Activated CD8-positive, alpha-beta memory T cell treated with anti-CD3 and anti-CD28 coated beads, Interleukin-2, amount 50 U/mL, for 1 hour (primary cell): Measurements from ENCODE around the gene PABPN1L.

Source experiments
- DNase-seq: peaks from one replicate; pipeline ENCODE4 v3.0.0-alpha.2; 2020; ENCODE audit errors: extremely low read depth

The PABPN1L gene

DNA sequence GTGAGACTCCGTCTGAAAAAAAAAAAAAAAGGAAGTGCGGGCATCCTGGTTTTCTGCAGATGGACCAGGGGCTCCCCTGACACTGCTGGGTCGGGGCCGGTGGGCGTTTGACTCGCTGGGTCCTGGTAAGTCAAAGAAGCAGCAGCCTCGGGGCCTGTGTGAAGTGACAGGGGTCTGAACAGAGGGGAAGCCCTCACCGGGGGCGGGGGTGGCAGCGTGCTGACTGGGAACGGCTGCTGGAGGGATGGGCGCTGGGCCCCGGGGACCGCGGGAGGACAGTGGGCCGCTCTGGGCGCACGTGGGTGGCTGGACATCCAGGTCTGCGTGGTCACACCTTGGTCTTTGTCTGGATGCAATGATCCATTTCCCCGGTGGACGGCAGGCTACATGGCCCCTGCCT lies 17.9 kb downstream of the PABPN1L start:
- DNase-seq = no peak

DNA sequence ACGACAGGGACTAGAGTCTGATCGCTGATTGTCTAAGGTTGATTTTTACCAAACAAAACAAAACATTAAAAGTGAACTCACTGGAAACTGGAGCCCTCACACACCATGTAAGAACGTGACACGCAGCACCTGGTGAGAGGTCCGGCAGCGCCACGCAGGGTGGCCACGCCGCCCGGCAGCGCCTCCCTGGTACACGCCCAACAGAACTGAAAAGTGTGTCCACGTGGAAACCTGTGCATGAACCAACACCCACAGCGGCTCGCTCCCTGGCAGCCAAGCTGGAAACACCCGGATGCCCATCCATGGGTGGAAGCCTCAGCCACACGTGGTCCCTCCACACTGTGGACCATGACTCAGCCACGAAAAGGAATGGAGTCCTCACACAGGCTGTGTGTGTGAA lies 18.8 kb downstream of the PABPN1L start:
- DNase-seq = no peak

DNA sequence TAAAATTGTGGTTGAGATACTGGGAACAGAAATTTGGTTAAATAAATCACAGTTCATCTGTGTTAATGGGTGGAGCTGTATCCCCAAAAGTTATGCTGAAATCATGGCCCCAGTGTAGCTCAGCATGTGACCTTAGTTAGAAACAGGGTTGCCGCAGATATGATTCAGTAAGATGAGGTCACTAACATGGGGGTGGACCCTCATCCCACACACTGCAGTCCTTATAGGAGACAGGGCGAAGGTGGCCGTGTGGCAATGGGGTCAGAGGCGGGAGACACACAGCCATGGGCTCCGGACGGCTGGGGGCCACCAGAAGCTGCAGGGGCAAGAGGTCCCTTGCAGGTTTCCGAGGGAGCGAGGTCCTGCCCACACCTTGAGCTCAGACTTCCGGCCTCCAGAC lies 20.4 kb downstream of the PABPN1L start:
- no peak for DNase-seq

DNA sequence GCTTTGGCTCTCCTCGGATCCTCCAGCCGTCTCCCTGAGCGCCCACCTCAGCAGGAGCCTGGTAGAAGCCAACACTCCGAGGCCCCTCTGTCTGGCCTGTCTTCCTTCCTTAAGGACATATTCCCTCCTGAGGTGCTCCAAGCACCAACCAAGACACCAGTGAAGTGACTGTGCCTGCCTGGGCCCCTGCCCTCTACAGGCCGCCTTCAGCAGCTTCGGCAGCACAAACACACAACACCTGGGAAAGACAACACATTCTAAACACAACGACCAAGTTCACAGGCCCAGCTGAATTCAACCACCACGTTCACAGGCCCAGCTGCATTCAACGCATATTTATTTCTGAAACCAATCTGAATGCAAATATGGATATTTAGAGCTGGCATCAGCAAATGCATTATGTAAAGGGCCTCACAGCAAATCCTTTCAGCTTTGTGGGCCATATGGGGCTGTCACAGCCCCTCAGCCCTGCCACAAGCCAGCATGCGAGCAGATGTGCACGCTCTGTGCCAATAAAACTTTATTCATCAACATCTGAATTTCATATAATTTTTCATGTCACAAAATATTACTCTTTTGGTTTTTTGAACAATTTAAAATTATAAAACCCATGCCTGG lies 21.9 kb downstream of the PABPN1L start:
- DNase-seq = no peak

DNA sequence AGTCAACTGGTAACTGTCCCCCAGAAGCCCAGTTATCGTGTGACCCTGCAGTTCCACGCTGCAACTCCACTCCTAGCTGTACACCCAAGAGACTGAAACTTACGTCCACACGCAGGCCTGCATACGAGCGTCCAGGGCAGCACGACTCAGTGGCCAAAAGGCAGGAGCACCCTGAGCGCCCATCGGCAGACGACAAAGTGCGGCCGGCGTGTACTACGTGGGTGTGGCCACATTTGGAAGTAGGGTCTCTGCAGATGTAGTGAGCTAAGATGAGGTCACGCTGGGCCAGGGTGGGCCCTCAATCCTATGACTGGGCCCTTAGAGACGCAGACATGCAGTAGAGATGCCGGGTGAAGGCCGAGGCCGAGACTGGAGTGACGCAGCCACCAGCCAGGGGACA lies 23.2 kb downstream of the PABPN1L start:
- DNase-seq = no peak

DNA sequence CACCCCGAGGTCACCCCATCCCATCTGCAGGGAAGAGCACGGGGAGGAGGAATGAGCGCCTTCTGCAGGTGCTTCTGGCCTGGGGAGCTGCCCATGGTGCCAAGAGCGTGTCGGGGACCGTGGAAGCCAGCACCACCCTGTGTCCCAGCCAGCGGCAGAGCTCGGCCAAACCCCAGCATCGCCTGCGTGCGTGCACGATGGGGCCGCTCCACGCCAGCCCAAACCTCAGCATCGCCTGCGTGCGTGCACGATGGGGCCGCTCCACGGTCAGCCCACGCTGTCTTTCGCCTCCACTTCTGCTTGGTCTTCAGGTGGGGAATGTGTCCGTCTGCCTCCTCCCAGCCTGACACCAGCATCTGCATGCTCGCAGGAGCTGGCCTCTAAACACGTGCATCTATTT lies 23.7 kb downstream of the PABPN1L start:
- no peak for DNase-seq

DNA sequence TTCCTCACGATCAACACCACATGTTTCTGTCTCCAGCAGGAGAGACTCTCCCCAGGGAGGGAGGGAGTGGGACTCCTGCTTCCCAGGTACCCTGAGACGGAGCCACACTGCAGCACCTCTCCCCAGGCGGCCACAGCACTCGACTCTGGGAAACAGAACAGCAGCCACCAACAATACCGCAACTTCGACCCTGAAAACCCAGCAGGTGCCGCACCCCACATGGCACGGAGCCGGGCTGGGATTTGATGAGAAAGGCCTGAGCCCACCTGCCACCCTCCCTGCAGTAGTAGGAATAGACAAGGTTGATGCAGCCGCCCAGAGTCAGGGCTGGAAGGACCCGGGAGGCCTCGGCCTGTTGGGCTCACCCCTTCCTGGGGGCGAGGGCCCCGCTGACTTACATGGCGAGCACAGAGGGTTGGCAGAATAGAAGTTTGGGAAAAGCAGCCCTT lies 24.1 kb downstream of the PABPN1L start:
- no peak for DNase-seq

DNA sequence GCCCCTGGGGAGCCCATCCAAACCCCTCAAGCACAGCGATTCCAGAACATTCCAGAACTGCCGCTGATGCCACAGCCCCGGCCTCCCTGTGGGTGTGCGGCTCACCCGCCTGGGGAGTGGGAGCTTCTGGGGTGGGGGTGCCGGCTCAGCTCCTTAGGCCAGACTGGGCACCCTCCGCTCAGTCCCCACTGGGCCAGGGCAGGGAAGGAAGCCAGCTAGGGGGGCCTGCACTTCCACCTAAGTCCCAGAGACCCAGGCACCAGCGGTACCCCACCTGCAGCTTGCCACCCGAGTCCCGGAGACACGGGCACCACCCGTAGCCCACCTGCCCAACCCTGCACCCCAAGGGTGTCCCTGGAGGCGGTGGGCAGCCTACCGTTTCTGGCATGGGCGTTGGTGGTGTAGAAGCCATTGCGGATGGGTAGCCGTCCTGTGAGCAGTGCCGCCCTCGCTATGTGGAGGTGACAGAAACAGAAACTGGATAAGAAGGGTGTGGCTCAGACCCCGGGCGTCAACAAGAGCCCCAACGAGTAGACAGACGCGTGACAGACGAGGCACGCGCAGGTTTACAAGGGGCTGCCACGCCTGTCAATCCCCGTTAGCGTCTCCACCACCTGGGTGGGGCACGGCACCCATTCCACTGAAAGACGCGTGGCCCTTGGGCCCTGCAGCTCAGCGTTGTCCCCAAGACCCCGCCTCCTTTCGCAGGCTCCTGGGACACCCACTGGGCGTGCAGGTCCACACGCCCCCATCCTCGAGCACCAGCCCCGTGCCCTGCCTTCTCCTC lies 24.7 kb downstream of the PABPN1L start:
- no peak for DNase-seq

DNA sequence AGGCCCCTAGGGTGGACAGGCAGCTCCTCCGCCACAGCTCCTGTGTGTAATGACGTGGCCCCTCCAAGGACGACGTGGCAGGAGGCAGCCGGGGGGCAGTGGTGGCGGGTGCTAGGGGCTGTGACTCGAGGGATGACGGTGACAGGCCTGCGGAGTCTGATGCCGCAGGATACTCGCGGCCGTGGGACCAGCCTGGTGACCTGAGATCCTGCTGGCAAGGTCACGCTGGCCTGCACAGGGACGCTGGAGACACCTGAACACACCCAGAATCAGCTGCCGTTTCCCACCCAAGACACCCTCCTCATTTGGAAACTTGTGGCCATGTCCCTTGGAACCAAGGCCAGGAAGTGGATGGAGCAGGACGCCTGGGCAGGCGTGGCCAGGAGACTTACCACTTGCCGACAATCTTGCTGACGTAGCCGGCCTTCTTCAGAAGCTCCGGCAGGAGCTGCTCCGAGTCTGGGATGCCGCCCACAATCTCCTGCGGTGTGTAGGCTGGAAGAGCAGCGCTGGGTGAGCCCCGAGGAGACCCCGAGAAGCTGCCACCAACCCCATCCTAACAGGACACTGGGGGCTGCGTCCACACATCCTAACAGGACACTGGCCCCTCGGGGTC lies 25.8 kb downstream of the PABPN1L start:
- DNase-seq = no peak

DNA sequence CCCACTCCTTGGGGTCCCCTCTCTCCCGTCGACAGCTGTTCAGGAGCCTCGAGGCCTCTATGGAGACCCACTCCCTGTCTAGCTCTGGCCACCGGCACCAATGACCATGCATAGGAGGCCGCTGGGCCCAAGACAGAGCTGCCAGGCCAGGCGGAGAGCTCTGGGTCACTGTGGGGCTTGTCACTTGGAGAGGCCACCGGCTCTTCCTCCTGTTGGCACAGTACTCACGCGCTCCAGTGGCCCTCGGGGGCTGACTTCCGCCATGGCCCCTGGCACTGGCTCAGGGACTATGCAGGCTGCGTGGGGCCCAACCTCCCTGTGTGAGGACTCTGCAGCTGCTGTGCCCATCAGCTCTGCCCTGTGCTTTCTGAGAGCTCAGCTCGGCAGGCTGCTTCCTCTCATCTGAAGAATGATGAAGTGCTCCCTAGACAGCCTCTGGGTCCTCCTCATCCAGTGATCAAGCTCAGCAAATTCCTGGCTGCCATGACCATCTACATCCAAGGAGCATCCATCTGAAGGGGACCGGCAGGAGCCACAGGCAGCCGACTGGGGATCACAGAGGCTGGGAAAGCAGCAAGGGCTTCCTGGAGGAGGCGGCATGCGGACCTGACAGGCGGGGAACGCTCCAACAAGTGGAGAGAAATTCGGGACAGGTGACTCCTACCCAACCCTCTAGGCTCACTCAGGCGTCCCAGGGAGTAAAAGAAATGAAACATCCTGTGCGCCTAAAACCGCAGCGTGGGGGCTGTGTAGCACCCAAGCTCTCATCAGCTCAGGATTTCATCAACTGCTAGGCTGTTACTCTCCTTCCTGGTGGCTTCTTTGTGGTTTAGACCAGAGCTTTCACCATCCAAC lies 26.5 kb downstream of the PABPN1L start:
- DNase-seq = no peak

DNA sequence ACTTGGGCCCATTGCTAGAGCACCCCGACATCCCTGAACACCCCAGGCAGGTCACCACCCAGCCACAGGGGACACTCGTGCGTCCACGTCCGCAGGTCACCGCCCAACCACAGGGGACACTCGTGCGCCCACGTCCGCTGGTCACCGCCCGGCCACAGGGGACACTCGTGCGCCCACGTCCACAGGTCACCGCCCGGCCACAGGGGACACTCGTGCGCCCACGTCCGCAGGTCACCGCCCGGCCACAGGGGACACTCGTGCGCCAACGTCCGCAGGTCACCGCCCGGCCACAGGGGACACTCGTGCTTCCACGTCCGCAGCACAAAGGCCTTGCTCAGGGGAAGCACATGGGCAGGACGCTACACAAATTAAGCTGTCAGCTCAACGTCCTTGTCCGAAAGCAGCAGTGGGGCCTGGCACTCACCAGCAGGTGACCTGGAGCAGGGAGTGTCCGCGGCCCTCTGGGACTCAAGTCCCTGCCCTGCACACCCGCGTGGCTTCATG lies 27.4 kb downstream of the PABPN1L start:
- no peak for DNase-seq

DNA sequence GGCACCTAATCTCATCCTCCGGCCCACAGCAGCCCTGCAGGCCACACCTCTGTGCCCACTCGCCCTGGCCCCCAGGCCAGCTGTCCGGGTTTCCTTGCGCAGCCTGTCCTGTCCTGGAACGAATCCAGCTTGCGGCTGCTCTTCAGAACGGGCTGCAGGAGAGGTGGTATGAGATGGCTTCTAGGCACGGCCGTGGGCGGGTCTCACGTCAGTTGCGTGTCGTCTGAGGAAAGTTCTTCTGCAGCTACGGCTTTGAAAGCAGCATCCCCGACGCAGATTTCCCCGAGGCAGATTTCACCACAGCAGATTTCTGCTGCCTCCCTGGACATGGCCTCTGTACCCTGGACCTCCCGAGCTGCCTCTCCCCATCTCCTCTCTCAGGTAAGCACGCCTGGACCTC lies 27.9 kb downstream of the PABPN1L start:
- DNase-seq = no peak

DNA sequence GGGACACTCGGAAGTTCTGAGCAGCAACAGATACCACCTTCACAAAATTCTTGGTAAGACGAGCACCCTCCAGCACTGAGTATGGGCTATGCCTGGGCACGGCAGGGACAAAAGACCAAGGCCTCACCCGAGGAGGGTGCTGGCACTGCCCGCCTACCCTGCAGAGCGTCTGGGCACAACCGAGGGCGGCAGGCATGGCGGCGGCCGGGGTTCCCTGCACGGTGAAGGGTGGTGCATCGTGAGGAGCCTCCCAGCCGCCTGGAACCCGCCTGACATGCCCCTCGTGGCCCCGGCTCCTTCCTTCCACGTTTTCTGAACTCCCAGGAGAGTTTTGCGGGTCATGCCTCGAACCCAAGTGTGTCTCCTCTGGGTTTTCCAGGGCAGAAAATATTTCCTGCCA lies 28.7 kb downstream of the PABPN1L start:
- no peak for DNase-seq

DNA sequence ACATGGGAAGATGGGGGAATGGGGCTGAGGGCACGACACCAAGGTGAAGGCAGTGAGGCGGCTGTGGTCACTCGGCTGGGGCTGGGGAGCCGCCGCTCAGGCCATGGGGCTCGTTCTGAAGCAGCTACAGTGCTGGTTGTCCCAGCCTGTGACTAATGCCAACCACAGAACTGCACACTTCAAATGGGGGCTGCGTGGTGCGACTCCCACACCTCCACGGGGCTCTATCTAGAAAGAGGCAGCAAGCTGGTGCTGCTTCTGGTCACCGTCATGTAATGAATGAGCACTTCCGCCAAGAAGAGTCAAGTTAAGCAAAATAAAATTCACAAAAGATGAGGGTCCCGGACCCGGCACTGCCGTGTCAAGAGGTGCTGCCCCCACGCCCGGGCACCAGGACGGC lies 29.7 kb downstream of the PABPN1L start:
- no peak for DNase-seq

DNA sequence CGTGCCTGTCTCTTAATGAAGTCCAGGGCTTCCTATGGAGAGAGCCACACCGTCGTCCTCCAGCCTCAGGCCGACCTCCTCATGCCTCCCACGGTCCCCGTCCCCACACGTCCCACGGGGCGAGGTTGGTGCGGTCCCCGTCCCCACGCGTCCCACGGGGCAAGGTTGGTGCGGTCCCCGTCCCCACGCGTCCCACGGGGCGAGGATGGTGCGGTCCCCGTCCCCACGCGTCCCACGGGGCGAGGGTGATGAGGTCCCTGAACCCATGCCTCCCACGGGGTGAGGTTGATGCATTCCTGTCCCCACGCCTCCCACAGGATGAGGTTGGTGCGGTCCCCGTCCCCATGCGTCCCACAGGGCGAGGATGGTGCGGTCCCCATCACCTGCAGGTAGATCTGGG lies 30.6 kb downstream of the PABPN1L start:
- DNase-seq = no peak

DNA sequence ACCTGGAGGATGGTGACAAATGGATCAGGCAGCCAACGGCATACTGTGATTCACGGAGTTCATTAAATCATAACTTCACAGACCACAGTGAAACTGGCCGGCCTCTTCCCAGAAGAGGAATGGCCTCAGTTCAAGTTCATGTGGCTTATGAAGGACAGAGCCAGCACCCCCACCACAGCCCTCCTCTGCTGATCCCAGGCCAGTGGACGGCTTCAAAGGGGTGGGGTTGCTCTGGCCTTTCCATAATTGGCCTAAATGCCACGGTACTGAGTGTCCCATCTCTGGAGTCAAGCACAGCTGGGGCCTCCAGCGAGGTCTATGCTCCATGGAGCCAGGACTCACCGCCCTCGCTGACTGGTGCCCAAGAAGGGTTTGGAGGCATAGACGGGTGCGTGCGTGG lies 31.1 kb downstream of the PABPN1L start:
- DNase-seq = no peak

DNA sequence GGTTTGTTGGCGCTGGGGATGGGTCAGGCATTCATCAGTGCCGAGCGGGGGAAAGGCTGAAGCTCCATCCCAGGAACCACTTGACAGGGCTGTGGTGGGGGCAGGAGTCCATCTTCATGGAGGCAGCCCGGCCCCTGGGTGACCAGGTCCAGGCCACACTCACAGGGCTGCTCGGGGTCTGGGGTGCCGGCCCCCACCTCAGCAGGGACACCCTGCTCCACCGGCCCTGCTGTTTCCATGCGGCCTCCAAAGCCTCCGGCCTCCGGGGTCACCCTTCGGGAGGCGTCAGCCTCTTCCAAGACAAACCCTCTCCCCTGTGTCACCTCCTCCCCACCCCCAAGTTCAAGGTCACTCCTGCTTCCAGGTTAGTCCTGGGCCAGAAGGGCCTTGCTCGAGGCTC lies 31.8 kb downstream of the PABPN1L start:
- no peak for DNase-seq

DNA sequence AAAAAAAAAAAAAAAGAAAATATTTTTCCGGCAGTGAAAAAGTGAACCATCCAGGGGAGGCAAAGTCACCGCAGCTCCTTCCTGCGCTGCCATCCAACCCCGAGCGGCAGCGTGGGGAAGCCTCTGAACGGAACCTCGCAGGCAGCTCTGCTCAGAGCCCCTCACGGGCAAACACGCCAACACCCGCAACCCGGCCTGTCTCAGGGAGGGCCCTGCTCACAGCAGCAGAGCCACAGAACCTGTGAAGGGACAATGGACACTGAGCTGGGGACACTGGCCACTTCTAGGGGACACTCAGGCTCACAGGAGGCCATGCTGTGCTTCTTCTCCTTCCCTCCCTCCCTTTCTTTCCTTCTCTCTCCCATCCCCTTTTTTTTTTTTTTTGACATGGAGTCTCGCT lies 33.4 kb downstream of the PABPN1L start:
- no peak for DNase-seq

DNA sequence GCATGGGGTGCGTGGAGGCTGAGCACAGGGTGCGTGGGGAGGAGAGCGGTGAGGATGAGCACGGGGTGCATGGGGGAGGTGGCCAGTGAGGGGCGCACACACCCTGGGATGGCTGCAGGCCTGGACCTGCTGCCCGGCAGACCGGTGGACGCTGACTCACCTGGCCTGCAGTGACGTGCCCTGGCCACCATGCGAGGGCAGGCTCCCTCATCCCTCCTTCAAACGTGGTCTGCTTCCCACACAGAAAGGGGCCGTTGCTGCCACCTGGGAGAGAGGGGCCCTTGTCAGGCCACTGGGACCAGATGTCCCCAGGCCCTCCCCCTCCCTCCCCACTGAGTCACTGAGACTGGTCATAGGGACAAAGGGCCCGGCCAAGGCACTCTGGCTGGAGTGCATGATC lies 34.6 kb downstream of the PABPN1L start:
- no peak for DNase-seq

DNA sequence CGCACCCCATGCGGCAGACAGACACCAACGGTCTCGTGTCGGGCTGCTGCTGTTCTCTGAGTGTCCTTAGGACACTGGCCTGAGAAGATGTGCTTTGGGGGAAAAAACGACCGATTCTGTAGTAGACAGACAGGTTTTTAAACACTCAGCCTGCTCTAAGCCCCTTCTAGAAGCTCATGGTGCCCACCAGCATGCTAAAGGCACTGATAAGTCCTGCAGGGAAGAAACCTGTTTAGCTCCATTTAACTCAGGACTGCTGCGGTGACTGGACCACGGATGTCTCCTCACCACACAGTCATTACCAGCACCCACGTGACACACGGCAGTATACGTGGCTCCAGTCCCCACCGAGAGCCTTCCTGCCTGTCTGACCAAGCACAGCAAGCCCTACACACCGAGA lies 35.7 kb downstream of the PABPN1L start:
- no peak for DNase-seq

DNA sequence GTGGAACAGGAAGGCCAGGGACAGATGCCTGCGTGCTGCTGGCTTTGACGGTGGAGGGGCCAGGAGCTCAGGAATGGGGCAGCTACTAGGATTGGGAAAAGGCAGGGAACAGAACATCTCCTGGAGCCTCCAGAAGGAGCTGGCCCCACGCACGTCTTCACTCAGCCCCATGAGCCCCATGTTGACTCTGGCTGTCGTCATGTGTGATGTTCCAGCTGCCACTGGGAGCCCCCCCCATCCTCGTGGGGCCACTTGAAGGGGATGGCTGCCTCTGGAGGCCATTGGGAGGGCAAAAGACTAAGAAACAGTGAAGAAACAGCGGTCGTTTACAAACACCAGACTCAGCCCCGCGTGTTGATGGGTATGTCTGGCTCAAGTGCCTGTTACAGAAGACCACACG lies 36.2 kb downstream of the PABPN1L start:
- no peak for DNase-seq

DNA sequence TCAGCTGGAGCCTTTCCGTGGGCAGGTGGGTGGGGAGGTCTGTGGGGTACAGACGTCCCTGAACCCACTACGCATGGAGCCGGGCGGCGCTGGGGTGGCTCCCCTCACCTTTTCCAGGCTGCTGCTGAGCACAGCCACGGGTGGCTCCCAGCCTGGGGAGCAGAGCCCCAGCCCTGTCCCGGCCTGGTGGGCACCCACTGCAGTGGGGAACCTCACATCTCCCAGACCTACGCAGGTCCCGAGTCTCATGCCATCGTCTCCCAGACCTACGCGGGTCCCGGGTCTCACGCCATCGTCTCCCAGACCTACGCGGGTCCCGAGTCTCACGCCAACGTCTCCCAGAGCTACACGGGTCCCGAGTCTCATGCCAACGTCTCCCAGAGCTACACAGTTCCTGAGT lies 37.7 kb downstream of the PABPN1L start:
- no peak for DNase-seq
